DOHH2 (cell line): Measurements from ENCODE around the gene FAM171A1.

Experiments used
- EZH2phosphoT487 ChIP-seq: fragments of 200-600 bp; sonication (generic); IDR thresholded peaks from 2 replicates; pipeline ENCODE4 v1.6.1; 2017; ENCODE audit warnings: borderline replicate concordance, mild to moderate bottlenecking, antibody characterized with exemption, low read length, moderate library complexity, mixed read lengths
- TF ChIP-seq, protein P1 (sequence below): fragments of 200-600 bp; sonication (generic); IDR thresholded peaks from one replicate; pipeline ENCODE4 v1.5.1; 2014; ENCODE audit warnings: antibody characterized with exemption, mild to moderate bottlenecking, low read depth, low read length; ENCODE audit not compliant: poor library complexity, severe bottlenecking

DNA sequence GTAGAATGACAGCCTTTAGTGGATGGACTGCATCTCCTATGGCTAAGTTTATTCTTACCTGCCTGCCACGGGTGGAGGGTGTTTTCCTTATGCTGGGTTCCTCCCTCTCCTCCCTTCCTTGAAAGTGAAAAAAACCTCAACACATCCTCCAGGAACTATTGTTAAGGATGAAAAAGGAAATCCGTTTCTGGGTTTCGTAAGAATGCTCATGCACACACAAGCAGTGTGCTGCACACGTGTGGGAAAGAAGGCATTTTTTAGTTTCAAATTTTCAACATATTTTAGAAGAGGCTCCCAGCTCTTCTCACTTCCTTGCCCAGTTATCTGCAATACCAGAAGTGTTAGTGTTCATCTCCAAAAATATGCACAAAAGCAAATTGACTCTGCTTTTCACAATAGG, 90.6 kb downstream of the FAM171A1 start:
- no peak for TF ChIP-seq EZH2phosphoT487
- TF ChIP-seq, protein P1, sequence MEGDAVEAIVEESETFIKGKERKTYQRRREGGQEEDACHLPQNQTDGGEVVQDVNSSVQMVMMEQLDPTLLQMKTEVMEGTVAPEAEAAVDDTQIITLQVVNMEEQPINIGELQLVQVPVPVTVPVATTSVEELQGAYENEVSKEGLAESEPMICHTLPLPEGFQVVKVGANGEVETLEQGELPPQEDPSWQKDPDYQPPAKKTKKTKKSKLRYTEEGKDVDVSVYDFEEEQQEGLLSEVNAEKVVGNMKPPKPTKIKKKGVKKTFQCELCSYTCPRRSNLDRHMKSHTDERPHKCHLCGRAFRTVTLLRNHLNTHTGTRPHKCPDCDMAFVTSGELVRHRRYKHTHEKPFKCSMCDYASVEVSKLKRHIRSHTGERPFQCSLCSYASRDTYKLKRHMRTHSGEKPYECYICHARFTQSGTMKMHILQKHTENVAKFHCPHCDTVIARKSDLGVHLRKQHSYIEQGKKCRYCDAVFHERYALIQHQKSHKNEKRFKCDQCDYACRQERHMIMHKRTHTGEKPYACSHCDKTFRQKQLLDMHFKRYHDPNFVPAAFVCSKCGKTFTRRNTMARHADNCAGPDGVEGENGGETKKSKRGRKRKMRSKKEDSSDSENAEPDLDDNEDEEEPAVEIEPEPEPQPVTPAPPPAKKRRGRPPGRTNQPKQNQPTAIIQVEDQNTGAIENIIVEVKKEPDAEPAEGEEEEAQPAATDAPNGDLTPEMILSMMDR = no peak
